Head of caudate nucleus (tissue), 42 donors: Measurements from ENCODE around the gene DIRAS2.

ENCODE experiments used
- DNase-seq, 42 donors: peaks; one replicate each; pipeline versions ENCODE4 v3.0.0 to v3.0.0-alpha.2; 2020 to 2021; ENCODE audit warnings: mixed read lengths in 7 of 42
- intact Hi-C: fragments of 100-400 bp; cut with DNase I; formaldehyde crosslinking; loops from one replicate; pipeline ENCODE4 v1.15.0; 2022

The DIRAS2 gene

DNA sequence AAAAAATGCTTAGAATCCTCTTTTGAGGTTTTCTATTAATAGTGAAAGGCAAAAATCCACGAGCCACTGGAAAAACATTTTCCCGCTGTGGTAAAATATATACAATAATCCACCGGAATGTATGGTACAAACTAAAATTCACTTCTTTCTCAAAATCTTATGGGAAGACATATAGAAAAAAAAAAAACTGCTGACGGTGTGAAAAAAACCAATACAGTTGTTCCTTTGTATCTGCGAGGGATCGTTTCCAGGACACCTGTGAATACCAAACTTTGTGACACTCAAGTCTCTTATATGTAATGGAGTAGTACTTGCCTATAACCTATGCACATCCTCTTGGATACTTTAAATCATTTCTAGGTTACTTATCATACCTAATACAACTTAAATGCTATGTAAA, 13.3 kb downstream of the DIRAS2 start:
- intact Hi-C loops, result no loop called here
- no peak for DNase-seq

- no peak for DNase-seq
- intact Hi-C loops, result no loop called here
These were observed 25.8 kb downstream of the DIRAS2 start for GRCh38 chr9:90616806-90617205.

- intact Hi-C loops, result no loop called here
- DNase-seq, result no peak
These were observed 29.1 kb downstream of the DIRAS2 start for GRCh38 chr9:90613502-90613901.

GRCh38 chr9:90612957-90613356, 29.7 kb downstream of the DIRAS2 start:
- intact Hi-C loops, result no loop called here
- DNase-seq, result no peak

DNA sequence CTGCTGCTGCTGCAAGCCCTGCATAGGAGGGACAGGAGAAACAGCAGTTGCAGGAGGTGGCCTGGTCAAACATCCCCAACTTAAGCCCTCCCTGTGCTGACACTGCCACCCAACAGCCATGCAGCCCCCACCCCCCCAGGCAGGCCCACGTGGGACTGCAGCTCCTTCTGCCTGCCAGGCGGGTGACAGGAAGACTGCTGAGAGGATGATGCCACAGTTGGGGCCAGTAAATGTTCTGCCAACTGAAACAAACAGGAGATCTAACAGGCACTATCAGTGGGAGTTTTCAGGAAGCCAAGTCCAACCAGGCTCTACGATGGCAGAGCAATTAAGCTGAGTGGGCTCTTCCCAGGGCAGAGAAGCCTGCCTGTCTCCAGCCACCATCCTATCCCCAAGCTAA, 31.1 kb downstream of the DIRAS2 start:
- intact Hi-C loops, result no loop called here
- peak in 3 of 42 donors; percentile 6 to 15 (median 10) for DNase-seq

DNA sequence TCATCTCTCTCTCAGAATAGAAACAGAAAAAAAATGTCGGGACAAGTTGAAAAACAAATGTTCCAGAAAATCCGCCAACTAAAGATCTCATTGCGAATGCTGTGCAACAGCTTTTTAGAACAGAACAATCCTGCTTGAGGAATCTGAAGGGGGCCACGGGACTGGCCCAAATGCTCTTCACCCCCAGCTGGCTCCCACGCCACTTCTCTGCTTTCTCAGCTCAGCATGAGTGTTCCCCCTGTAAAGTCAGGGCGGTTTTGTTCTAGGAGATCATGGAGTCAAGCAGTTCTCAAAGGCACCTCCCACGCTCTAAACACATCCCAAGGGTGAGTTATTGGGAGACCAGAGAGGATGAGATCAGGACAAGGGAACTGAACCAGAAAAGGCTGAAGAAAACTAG, 31.5 kb downstream of the DIRAS2 start:
- DNase-seq, result no peak
- intact Hi-C loops, result no loop called here

DNA sequence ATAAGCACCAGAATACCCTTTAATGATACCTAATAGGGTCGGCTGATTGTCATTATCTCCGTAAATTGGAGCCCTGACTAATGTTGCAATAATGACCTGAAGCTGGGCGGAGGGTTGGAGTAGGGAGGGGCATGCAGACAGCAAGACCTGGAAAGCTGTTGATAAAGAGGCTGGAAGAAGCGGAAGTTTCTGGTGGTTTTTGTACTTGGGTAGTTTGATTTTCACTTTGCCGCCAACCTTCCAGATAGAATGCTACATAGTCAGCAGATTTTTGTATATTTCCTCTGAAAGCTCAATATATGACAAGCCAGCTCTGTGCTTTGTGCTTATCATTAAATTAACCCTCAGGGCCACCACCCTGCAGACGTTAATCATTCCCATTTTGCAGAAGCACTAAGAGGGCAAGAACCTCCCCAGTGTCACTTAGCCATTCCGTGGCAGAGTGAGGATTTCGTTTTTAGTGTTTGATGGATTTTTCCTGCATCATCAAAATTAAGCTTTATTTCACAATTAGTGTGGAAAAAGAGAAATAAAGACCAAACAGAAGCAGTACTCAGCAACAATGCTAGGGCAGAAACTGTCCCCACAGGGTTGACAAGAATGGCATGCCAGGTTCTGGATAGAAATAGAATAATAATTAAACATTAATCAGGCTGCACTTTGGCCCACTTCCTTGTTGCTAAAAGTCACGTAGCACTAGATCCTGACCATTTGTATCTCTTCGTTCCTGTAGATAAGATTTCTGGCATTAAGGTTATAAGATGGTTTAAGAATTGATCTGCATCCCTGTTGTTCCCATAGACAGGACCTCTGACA, 34.7 kb downstream of the DIRAS2 start:
- intact Hi-C loops, result no loop called here
- no peak for DNase-seq

DNA sequence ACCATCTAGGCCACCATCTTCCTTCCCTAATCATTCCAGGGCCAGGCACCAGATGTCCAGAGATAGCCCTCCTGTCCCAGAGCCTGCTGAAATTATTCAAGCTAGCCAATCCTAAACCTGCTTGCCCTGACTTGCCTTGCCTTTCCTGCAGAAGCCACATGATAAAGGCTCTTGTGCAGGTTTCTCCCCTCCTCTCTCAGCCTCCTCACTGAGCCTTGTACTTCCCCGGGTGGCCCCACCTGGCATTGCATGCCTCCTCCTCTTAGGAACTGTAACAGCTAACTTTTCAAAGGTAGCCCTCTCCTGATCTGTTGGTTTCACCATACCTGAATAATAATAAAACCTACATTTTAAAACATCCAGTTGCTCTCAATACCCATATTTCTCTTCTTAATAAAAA, 42.6 kb downstream of the DIRAS2 start:
- intact Hi-C loops, result no loop called here
- no peak for DNase-seq

DNA sequence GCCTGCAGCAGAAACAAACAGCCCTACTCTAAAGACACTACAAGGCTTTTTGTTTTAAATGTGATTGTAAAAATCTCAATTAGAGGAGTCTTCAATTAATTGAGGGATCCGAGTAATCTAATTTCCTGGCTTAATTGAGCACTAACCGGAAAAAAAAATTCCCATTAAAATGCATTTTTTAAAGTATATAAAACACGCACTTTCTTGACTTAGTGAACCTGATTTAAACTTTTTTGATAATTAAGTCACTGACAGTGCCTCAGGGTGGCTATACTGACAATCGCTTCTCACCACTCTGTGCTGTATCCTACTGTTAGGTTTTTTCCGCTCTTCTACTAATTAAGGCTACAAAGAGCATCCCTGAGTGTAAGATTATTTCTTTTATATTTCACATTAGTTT, 44.4 kb downstream of the DIRAS2 start:
- intact Hi-C loops, result no loop called here

GRCh38 chr9:90593646-90594045, 49.0 kb downstream of the DIRAS2 start:
- intact Hi-C loops, result no loop called here
- DNase-seq, result peak in 12 of 42 donors; percentile 4 to 62 (median 28)

More for the DNA sequence above, 44.4 kb downstream of the DIRAS2 start:
- DNase-seq, result no peak

DNA sequence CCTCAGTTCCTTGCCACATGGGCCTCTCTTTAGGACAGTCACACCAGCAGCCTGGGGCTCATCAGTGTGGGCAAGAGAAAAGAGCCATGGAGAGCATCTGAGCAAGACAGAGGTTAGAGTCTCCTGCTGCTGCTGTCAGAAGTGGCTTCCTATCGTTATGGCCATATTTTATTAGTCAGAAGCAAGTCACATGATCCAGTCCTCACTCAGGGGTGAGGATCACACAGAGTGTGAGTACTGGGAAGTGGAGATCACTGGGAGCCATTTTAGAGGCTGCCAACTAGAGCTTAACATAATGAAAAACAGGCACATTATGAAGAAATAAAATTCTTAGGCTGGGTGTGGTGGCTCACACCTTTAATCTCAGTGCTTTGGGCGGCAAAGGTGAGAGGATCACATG, 62.0 kb downstream of the DIRAS2 start:
- intact Hi-C loops, result no loop called here
- no peak for DNase-seq

- intact Hi-C loops, result no loop called here
These were observed 63.4 kb downstream of the DIRAS2 start for GRCh38 chr9:90579181-90579580.

GRCh38 chr9:90578126-90578815, 64.4 kb downstream of the DIRAS2 start:
- no peak for DNase-seq
- intact Hi-C loops, result no loop called here

More at GRCh38 chr9:90579181-90579580, 63.4 kb downstream of the DIRAS2 start:
- DNase-seq, result no peak

DNA sequence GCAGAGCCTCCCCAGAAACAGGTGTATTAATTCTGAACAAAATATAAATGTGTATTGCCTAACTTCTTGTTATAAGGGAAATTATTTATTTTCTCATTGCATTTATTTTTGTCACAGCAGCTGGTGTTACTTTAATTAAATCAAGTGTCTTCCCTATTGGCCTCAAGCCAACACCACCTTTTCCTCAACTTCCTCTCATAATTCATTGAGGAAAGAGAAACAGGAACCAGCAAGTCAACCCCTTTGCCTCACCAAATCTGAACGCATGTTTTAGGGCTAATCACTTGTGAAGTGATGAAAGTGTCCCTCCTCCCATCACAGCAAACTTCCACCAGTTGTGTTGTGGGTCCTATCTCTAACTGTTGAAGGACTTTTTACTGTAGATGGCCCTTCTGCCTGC, 73.1 kb downstream of the DIRAS2 start:
- intact Hi-C loops, result no loop called here
- no peak for DNase-seq

DNA sequence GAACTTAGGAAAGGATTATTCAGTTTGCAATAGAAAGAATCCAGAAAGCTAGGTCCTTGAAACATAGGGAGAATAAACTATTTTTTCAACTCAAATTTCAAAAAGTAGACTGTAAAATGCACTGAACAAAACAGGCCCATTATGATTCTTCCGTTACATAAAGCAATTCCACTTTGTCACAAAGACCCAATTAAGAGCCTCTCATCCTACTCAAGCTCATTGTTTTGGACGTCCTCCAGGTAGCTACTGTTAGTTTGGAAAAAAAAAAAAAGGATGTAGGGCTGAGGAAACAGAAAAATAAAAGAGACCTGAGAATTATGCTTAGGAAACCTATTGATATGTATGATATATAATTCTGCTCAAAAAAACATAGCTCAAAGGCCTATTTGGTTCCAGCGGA, 74.0 kb downstream of the DIRAS2 start:
- intact Hi-C loops, result no loop called here
- no peak for DNase-seq

- DNase-seq, result no peak
- intact Hi-C loops, result no loop called here
These were observed 80.4 kb downstream of the DIRAS2 start for GRCh38 chr9:90562229-90562628.
